Glutamatergic neuron (in vitro differentiated cells): ENCODE measurements around the gene PCGF3. TPM values are rescaled to one million over a fixed set of nuclear protein-coding genes. Genes with fewer than 3 reads are reported as not detected.
A peak's percentile ranks its signal among the peaks of the same experiment; 100 is the strongest.

Source experiments
- DNase-seq: peaks from one replicate; pipeline ENCODE4 v3.0.0; 2022
- H3K27ac Mint-ChIP-seq: one replicate; pipeline ENCODE4 v1.8.0; 2020; ENCODE audit warnings: mild to moderate bottlenecking, mixed read lengths, inconsistent platforms; ENCODE audit not compliant: unreplicated experiment
- H3K27me3 Mint-ChIP-seq: one replicate; pipeline ENCODE4 v1.8.0; 2020; ENCODE audit warnings: mild to moderate bottlenecking, moderate library complexity, mixed read lengths, inconsistent platforms; ENCODE audit not compliant: unreplicated experiment
- H3K36me3 Mint-ChIP-seq: one replicate; pipeline ENCODE4 v1.8.0; 2020; ENCODE audit warnings: mild to moderate bottlenecking, mixed read lengths, inconsistent platforms; ENCODE audit not compliant: unreplicated experiment
- H3K4me1 Mint-ChIP-seq: one replicate; pipeline ENCODE4 v1.8.0; 2020; ENCODE audit warnings: mild to moderate bottlenecking, low read depth, mixed read lengths, inconsistent platforms; ENCODE audit not compliant: unreplicated experiment
- H3K4me3 Mint-ChIP-seq: one replicate; pipeline ENCODE4 v1.8.0; 2020; ENCODE audit warnings: mild to moderate bottlenecking, mixed read lengths, inconsistent platforms; ENCODE audit not compliant: unreplicated experiment
- H3K9me3 Mint-ChIP-seq: one replicate; pipeline ENCODE4 v1.8.0; 2020; ENCODE audit warnings: mild to moderate bottlenecking, moderate library complexity, mixed read lengths, inconsistent platforms; ENCODE audit not compliant: unreplicated experiment
- total RNA-seq: library from RNA; stranded (reverse); fragmentation: NEBNext Ultra II Directional; extraction: Animal tissue kit (Norgen Biotek cat#: 25700); gene quantifications from one replicate; pipeline ENCODE4 v1.2.1, GENCODE V29; 2021; ENCODE audit not compliant: unreplicated experiment
- TF ChIP-seq, protein P1 (sequence below): fragments of 200-600 bp; sonication (generic); IDR thresholded peaks from one replicate; pipeline ENCODE4 v1.5.0; 2021; ENCODE audit not compliant: partially characterized antibody, unreplicated experiment

The PCGF3 gene
- total RNA-seq, 1 donor from 2014 or later: 122 TPM

DNA sequence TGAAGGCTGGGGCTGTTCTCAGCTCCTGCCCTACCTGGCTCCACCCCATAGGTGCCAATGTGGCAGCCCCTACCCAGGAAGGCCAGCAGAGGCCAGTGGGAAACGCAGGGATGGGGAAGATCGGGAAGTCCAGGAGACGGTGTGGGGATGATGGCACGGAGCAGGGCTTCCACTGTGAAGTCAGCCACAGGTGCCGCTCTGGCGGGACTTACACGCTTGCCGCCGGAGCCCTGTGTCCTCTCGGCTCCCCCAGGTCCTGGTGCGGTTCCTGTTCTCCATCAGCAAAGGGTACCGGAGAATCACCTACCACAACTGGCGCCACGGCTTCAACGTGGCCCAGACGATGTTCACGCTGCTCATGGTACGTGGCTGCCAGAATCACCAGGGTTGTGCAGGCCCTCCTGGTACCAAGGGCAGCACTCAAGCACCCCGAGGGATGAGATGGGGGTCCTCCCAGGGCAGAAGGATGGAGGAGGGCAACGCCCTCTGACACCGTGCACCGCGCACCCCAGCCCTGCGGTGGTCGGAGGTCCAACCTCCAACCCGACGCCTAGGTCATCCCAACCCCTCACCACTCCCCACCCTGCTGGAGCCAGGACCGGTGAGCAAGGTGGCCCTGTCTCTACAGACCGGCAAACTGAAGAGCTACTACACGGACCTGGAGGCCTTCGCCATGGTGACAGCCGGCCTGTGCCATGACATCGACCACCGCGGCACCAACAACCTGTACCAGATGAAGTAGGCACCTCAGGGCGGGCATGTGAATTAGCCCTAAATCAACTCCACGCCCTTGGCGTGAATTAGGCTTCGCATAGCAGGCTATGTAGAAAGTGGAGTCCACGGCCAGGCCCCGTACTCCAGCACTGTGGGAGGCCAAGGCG lies 43.5 kb upstream of the PCGF3 start:
- H3K27me3 Mint-ChIP-seq: peaks cover 15% of the 10 kb centered on the region

DNA sequence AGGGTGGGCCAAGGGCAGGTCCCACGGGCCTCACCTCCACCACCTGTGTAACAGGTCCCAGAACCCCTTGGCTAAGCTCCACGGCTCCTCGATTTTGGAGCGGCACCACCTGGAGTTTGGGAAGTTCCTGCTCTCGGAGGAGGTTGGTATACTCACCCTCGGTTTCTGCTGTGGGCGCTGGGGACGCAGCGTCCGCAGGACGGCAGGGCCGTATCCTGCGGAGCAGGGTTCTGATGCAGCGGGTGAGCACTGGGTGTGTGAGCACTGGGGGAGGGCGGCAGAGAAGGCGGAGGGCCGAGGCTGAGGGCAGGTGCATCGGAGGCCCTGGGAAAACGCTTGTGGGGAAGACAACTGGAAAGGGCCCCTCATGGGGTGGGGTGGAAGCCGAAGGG lies 42.6 kb upstream of the PCGF3 start:
- peaks cover 4% of the 10 kb centered on the region for H3K9me3 Mint-ChIP-seq
- peaks cover 15% of the 10 kb centered on the region for H3K27me3 Mint-ChIP-seq
- TF ChIP-seq, protein P1, sequence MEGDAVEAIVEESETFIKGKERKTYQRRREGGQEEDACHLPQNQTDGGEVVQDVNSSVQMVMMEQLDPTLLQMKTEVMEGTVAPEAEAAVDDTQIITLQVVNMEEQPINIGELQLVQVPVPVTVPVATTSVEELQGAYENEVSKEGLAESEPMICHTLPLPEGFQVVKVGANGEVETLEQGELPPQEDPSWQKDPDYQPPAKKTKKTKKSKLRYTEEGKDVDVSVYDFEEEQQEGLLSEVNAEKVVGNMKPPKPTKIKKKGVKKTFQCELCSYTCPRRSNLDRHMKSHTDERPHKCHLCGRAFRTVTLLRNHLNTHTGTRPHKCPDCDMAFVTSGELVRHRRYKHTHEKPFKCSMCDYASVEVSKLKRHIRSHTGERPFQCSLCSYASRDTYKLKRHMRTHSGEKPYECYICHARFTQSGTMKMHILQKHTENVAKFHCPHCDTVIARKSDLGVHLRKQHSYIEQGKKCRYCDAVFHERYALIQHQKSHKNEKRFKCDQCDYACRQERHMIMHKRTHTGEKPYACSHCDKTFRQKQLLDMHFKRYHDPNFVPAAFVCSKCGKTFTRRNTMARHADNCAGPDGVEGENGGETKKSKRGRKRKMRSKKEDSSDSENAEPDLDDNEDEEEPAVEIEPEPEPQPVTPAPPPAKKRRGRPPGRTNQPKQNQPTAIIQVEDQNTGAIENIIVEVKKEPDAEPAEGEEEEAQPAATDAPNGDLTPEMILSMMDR: no peak
- no peak overlapping the region for H3K27ac Mint-ChIP-seq
- H3K4me1 Mint-ChIP-seq: no peaks in the 10 kb centered on the region
- peak overlapping the region; percentile 69 for H3K4me3 Mint-ChIP-seq
- peak; percentile 14 for DNase-seq
- peaks cover 6% of the 10 kb centered on the region for H3K36me3 Mint-ChIP-seq

More for the DNA sequence above, 43.5 kb upstream of the PCGF3 start:
- H3K4me3 Mint-ChIP-seq: no peak overlapping the region
- H3K4me1 Mint-ChIP-seq: no peaks in the 10 kb centered on the region
- DNase-seq: peak; percentile 8
- H3K9me3 Mint-ChIP-seq: peaks cover 4% of the 10 kb centered on the region
- peaks cover 6% of the 10 kb centered on the region for H3K36me3 Mint-ChIP-seq
- TF ChIP-seq, protein P1: no peak
- no peak overlapping the region for H3K27ac Mint-ChIP-seq

GRCh38 chr4:663438-664428 lies 41.9 kb upstream of the PCGF3 start:
- peak; percentile 68 for DNase-seq
- H3K27me3 Mint-ChIP-seq: peaks cover 15% of the 10 kb centered on the region
- peaks cover 4% of the 10 kb centered on the region for H3K9me3 Mint-ChIP-seq
- peak overlapping the region; percentile 83 for H3K4me3 Mint-ChIP-seq
- no peak overlapping the region for H3K27ac Mint-ChIP-seq
- peaks cover 6% of the 10 kb centered on the region for H3K36me3 Mint-ChIP-seq
- H3K4me1 Mint-ChIP-seq: no peaks in the 10 kb centered on the region
- TF ChIP-seq, protein P1: peak; percentile 19

DNA sequence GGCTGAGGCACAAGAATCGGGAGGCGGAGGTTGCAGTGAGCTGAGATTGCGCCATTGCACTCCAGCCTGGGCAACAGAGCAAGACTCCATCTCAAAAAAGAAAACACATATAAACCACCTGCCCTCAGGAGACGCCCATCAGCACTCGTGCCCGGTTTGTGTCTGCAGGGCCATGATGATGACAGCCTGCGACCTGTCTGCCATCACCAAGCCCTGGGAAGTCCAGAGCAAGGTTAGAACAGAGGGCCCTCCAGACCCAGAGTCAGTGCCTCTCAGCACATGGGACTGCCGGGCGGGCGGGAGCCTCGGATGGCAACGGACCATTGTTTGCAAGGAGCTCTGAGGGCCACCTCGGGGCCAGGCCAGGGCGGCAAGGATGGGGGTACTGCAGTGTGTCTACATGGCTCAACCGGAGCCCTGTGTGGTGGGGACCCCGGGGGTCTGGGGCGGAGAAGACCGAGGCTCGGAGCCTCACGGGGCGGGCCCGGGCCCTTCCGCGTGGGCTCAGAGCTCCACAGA lies 40.9 kb upstream of the PCGF3 start:
- no peak overlapping the region for H3K27ac Mint-ChIP-seq
- DNase-seq: peak; percentile 14
- H3K4me3 Mint-ChIP-seq: peak overlapping the region; percentile 59
- peaks cover 12% of the 10 kb centered on the region for H3K27me3 Mint-ChIP-seq
- peaks cover 6% of the 10 kb centered on the region for H3K36me3 Mint-ChIP-seq
- peaks cover 4% of the 10 kb centered on the region for H3K9me3 Mint-ChIP-seq
- TF ChIP-seq, protein P1: no peak
- H3K4me1 Mint-ChIP-seq: no peaks in the 10 kb centered on the region
